PC-9 (cell line): ENCODE measurements around the gene TMEM108.

Source experiments
- EZH2 ChIP-seq: fragments of 200-600 bp; sonication (generic); IDR thresholded peaks from 2 replicates; pipeline ENCODE4 v1.8.0; 2017; ENCODE audit warnings: antibody characterized with exemption, low read depth
- TF ChIP-seq, protein P1 (sequence below): fragments of 200-600 bp; sonication (generic); conservative IDR thresholded peaks from 2 replicates; pipeline ENCODE4 v1.6.1; 2017; ENCODE audit warnings: mixed run types, antibody characterized with exemption, mild to moderate bottlenecking, moderate library complexity

DNA sequence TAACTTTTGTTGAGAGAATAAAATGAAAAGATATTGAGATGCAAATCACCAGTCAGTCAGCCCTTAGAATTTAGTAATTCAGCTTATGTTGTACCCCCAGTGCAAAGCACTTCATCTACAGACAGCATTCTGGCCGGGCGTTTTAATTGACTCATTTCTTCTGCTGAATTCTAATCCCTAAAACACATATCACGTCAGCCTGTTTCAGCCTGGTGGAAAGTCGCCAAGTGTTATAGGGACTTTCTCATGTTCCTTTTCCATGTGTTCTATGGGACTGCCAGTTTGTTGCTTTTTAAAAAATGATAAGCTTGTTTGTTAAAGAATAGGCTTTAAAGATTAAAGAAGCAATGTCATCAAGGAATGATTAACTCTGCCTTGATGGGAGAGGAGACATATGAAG, 192.0 kb downstream of the TMEM108 start:
- TF ChIP-seq, protein P1, sequence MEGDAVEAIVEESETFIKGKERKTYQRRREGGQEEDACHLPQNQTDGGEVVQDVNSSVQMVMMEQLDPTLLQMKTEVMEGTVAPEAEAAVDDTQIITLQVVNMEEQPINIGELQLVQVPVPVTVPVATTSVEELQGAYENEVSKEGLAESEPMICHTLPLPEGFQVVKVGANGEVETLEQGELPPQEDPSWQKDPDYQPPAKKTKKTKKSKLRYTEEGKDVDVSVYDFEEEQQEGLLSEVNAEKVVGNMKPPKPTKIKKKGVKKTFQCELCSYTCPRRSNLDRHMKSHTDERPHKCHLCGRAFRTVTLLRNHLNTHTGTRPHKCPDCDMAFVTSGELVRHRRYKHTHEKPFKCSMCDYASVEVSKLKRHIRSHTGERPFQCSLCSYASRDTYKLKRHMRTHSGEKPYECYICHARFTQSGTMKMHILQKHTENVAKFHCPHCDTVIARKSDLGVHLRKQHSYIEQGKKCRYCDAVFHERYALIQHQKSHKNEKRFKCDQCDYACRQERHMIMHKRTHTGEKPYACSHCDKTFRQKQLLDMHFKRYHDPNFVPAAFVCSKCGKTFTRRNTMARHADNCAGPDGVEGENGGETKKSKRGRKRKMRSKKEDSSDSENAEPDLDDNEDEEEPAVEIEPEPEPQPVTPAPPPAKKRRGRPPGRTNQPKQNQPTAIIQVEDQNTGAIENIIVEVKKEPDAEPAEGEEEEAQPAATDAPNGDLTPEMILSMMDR = no peak
- no peak for TF ChIP-seq EZH2
